Smooth muscle cell (in vitro differentiated cells): ENCODE measurements around the gene CLCN7. TPM values are rescaled to one million over a fixed set of nuclear protein-coding genes. Genes with fewer than 3 reads are reported as not detected.

Experiments used
- DNase-seq: peaks from one replicate; lab custom pipeline; 2025; ENCODE audit not compliant: unreplicated experiment; lab: John Stamatoyannopoulos, UW
- H2AFZ ChIP-seq: fragments of 200-600 bp; sonication (generic); 2 replicates; pipeline ENCODE4 v1.6.0; 2016; ENCODE audit warnings: antibody characterized with exemption, low read depth, mild to moderate bottlenecking
- H3F3A ChIP-seq: fragments of 200-600 bp; sonication (generic); 2 replicates; pipeline ENCODE4 v1.6.0; 2017; ENCODE audit warnings: antibody characterized with exemption, low read depth
- H3K27ac ChIP-seq: fragments of 200-600 bp; sonication (generic); 2 replicates; pipeline ENCODE4 v1.5.1; 2016; ENCODE audit warnings: low read depth, mild to moderate bottlenecking
- H3K27me3 ChIP-seq: fragments of 200-600 bp; sonication (generic); 2 replicates; pipeline ENCODE4 v1.6.1; 2016; ENCODE audit warnings: low read depth, mild to moderate bottlenecking
- H3K36me3 ChIP-seq: fragments of 200-600 bp; sonication (generic); 2 replicates; pipeline ENCODE4 v1.5.1; 2016; ENCODE audit warnings: low read depth
- H3K4me1 ChIP-seq: fragments of 200-600 bp; sonication (generic); 2 replicates; pipeline ENCODE4 v1.5.1; 2016; ENCODE audit warnings: low read depth
- H3K4me2 ChIP-seq: fragments of 200-600 bp; sonication (generic); 2 replicates; pipeline ENCODE4 v1.6.0; 2016; ENCODE audit warnings: mild to moderate bottlenecking
- H3K4me3 ChIP-seq: fragments of 200-600 bp; sonication (generic); 2 replicates; pipeline ENCODE4 v1.5.1; 2016; ENCODE audit warnings: mild to moderate bottlenecking
- H3K79me2 ChIP-seq: fragments of 200-600 bp; sonication (generic); 2 replicates; pipeline ENCODE4 v1.6.0; 2016; ENCODE audit warnings: low read depth, mild to moderate bottlenecking
- H3K9ac ChIP-seq: fragments of 200-600 bp; sonication (generic); 2 replicates; pipeline ENCODE4 v1.6.0; 2016; ENCODE audit warnings: low read depth
- H3K9me3 ChIP-seq: fragments of 200-600 bp; sonication (generic); replicated peaks from 2 replicates; pipeline ENCODE4 v1.5.1; 2016; ENCODE audit warnings: low read depth
- H4K20me1 ChIP-seq: fragments of 200-600 bp; sonication (generic); 2 replicates; pipeline ENCODE4 v1.6.0; 2016; ENCODE audit warnings: low read depth
- WGBS: methylation state at CpG from one replicate; pipeline ENCODE4 v1.1.7; 2016; ENCODE audit warnings: low lambda C conversion rate; 5-methylcytosine and 5-hydroxymethylcytosine counted together
- polyA plus RNA-seq: library from polyadenylated mRNA; unstranded; fragments of >200 nt; fragmentation: Nextera tagmentation; extraction: Ambion mirVana; gene quantifications from 2 replicates; pipeline ENCODE4 v1.2.1, GENCODE V29; 2016
- total RNA-seq: library from RNA; depleted of rRNA; stranded (reverse); fragments of >200 nt; gene quantifications from 2 replicates; pipeline ENCODE4 v1.2.3, GENCODE V29; 2014
- TF ChIP-seq, protein P1 (sequence below): fragments of 200-600 bp; sonication (generic); IDR thresholded peaks from 2 replicates; pipeline ENCODE4 v1.5.1; 2017; ENCODE audit warnings: borderline replicate concordance, mild to moderate bottlenecking, antibody characterized with exemption; ENCODE audit not compliant: insufficient read depth, poor library complexity, severe bottlenecking

The CLCN7 gene
- total and polyA plus RNA-seq, 2 experiments from 2014 or later, result 15.6 to 45.2 TPM

- H3K27ac ChIP-seq, result no peak overlapping the region
- H3K9me3 ChIP-seq, result no peaks in the 10 kb centered on the region
- no peak overlapping the region for H3K4me2 ChIP-seq
- H3F3A ChIP-seq, result no peaks in the 10 kb centered on the region
- no peaks in the 10 kb centered on the region for H4K20me1 ChIP-seq
- no peaks in the 10 kb centered on the region for H3K36me3 ChIP-seq
- H2AFZ ChIP-seq, result no peak overlapping the region
- DNase-seq, result no peak
- H3K4me3 ChIP-seq, result no peak overlapping the region
- H3K79me2 ChIP-seq, result no peaks in the 10 kb centered on the region
- H3K4me1 ChIP-seq, result no peaks in the 10 kb centered on the region
- WGBS, result 96% methylated on average over 37 of the region's 41 CpGs
- no peaks in the 10 kb centered on the region for H3K27me3 ChIP-seq
- no peak overlapping the region for H3K9ac ChIP-seq
- TF ChIP-seq, protein P1, sequence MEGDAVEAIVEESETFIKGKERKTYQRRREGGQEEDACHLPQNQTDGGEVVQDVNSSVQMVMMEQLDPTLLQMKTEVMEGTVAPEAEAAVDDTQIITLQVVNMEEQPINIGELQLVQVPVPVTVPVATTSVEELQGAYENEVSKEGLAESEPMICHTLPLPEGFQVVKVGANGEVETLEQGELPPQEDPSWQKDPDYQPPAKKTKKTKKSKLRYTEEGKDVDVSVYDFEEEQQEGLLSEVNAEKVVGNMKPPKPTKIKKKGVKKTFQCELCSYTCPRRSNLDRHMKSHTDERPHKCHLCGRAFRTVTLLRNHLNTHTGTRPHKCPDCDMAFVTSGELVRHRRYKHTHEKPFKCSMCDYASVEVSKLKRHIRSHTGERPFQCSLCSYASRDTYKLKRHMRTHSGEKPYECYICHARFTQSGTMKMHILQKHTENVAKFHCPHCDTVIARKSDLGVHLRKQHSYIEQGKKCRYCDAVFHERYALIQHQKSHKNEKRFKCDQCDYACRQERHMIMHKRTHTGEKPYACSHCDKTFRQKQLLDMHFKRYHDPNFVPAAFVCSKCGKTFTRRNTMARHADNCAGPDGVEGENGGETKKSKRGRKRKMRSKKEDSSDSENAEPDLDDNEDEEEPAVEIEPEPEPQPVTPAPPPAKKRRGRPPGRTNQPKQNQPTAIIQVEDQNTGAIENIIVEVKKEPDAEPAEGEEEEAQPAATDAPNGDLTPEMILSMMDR, result no peak
Observed at GRCh38 chr16:1455190-1456171, 19.3 kb downstream of the CLCN7 start.

DNA sequence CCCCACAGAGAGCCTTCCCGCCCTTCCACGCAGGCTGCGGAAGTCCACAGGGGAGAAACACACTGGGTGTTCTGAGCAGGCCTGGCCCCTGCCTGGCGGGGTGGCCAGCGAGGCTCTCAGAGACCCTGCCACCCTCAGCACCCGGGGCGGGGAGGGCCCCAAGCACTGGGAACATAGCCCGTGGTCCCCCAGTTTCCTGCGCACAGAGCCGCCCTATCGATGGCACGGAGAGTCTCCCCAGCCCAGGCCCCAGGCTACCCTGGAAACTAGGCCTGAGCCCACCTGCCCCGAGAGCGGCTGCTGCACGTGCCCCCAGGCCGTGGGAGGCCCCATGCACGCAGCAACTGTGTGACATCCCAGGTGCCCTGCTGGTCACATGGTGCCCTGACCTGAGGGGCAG is 20.3 kb downstream of the CLCN7 start:
- H3K27me3 ChIP-seq, result no peaks in the 10 kb centered on the region
- H3K36me3 ChIP-seq, result no peaks in the 10 kb centered on the region
- no peaks in the 10 kb centered on the region for H4K20me1 ChIP-seq
- DNase-seq, result no peak
- H3K79me2 ChIP-seq, result no peaks in the 10 kb centered on the region
- 92% methylated on average over 16 of the region's 17 CpGs for WGBS
- H3K9ac ChIP-seq, result no peak overlapping the region
- no peak overlapping the region for H3K4me2 ChIP-seq
- H3K9me3 ChIP-seq, result no peaks in the 10 kb centered on the region
- H3K4me1 ChIP-seq, result no peaks in the 10 kb centered on the region
- H2AFZ ChIP-seq, result no peak overlapping the region
- no peak overlapping the region for H3K4me3 ChIP-seq
- H3F3A ChIP-seq, result no peaks in the 10 kb centered on the region
- TF ChIP-seq, protein P1, result no peak
- no peak overlapping the region for H3K27ac ChIP-seq

DNA sequence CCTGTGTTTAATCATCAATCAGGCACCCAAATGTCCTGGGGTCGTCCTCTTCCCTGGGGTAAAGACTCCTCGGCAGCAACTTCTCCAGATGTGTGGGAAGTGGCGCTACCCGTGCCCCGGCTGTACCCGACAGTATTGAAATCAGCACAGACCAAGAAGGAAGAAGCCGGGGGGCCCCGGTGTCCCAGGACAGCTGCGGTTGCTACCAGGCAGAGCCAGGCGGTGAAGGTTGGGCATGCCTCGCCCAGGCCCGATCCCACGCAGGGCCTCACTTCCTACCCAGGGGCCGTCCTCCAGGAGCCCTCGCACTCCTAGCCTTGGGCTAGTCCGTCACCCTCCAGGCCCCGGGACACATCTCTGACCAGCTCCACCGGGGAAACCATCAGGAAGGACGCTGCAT is 21.5 kb downstream of the CLCN7 start:
- H2AFZ ChIP-seq, result no peak overlapping the region
- no peaks in the 10 kb centered on the region for H3K36me3 ChIP-seq
- no peaks in the 10 kb centered on the region for H3K4me1 ChIP-seq
- TF ChIP-seq, protein P1, result no peak
- no peaks in the 10 kb centered on the region for H3F3A ChIP-seq
- H3K4me2 ChIP-seq, result no peak overlapping the region
- H3K27ac ChIP-seq, result no peak overlapping the region
- no peaks in the 10 kb centered on the region for H4K20me1 ChIP-seq
- H3K4me3 ChIP-seq, result no peak overlapping the region
- H3K27me3 ChIP-seq, result no peaks in the 10 kb centered on the region
- H3K9ac ChIP-seq, result no peak overlapping the region
- no peaks in the 10 kb centered on the region for H3K9me3 ChIP-seq
- no peaks in the 10 kb centered on the region for H3K79me2 ChIP-seq
- WGBS, result 99% methylated on average over 19 of the region's 19 CpGs
- no peak for DNase-seq
